HCT116 (cell line): ENCODE data around the gene FMN1. TPM values are rescaled to one million over a fixed set of nuclear protein-coding genes. Genes with fewer than 3 reads are reported as not detected.

ENCODE experiments used
- ATAC-seq: fragments of 200-7000 bp; cut with Tn5 transposase; 2 replicates; pipeline ENCODE4 v1.9.1; 2020; ENCODE audit warnings: mild to moderate bottlenecking, moderate library complexity
- BruUV-seq: library from RNA; stranded (reverse); fragments of 400-500 nt; replicated peaks from 2 replicates; lab custom pipeline; 2021; lab: Mats Ljungman, UMichigan
- CTCF ChIA-PET: fragments of 300-600 bp; sonication (Branson Sonifier 250); formaldehyde crosslinking; loops from one replicate; lab custom pipeline; 2021; ENCODE audit warnings: antibody characterized with exemption; lab: Charles Lee
- POLR2A ChIA-PET: fragments of 300-600, 350-600 bp; sonication (Branson Sonifier 250); formaldehyde crosslinking; loops from one replicate; lab custom pipeline; 2021; ENCODE audit warnings: antibody characterized with exemption; lab: Charles Lee
- RAD21 ChIA-PET, 2 experiments: fragments of 300-600 bp; sonication (Branson Sonifier 250); formaldehyde crosslinking; loops; one replicate each; lab custom pipeline; 2023; ENCODE audit warnings: low total read pairs in 2 of 2; ENCODE audit not compliant: uncharacterized antibody in 2 of 2, unreplicated experiment in 2 of 2, low non-redundant PET in 1 of 2; lab: Charles Lee
- DNase-seq: peaks from one replicate; pipeline ENCODE4 v3.0.0-alpha.2; 2010; ENCODE audit warnings: low read depth, low spot score
- H2AFZ ChIP-seq: fragments of 200-600 bp; shearing (Covaris generic), sonication (generic); 2 replicates; pipeline ENCODE4 v1.6.1; 2017; ENCODE audit warnings: low read depth, mixed run types, mixed read lengths, antibody characterized with exemption, low read length; ENCODE audit not compliant: poor library complexity, severe bottlenecking
- H3K27ac ChIP-seq: 2 replicates; pipeline ENCODE4 v1.5.1; 2012; ENCODE audit warnings: low read depth, low read length
- H3K27me3 ChIP-seq: fragments of 200-600 bp; sonication (generic); 2 replicates; pipeline ENCODE4 v1.6.1; 2016; ENCODE audit warnings: mixed run types, low read length, mixed read lengths; ENCODE audit not compliant: insufficient read depth
- H3K36me3 ChIP-seq, 2 experiments: fragments of 200-500 bp in 1 of 2; fragments of 200-600 bp in 1 of 2; sonication (Bioruptor generic) in 1 of 2; sonication (generic) in 1 of 2; 2 replicates each; pipeline versions ENCODE4 v1.5.1 to v1.6.1; 2014 to 2016; ENCODE audit warnings: low read length in 2 of 2, inconsistent platforms in 1 of 2, mixed read lengths in 1 of 2, mixed run types in 1 of 2; ENCODE audit not compliant: insufficient read depth in 2 of 2, control insufficient read depth in 1 of 2
- H3K4me1 ChIP-seq, 2 experiments: fragments of 200-600 bp in 1 of 2; sonication (generic) in 1 of 2; 2 replicates each; pipeline versions ENCODE4 v1.5.1 to v1.6.1; 2012 to 2017; ENCODE audit warnings: low read length in 2 of 2, inconsistent platforms in 1 of 2, mild to moderate bottlenecking in 1 of 2, mixed read lengths in 1 of 2, mixed run types in 1 of 2, moderate library complexity in 1 of 2; ENCODE audit not compliant: insufficient read depth in 2 of 2, control insufficient read depth in 1 of 2
- H3K4me2 ChIP-seq: fragments of 200-600 bp; sonication (generic); 2 replicates; pipeline ENCODE4 v1.6.1; 2017; ENCODE audit warnings: mixed run types, low read length, mixed read lengths
- H3K4me3 ChIP-seq, 2 experiments: fragments of 200-600 bp in 1 of 2; sonication (generic) in 1 of 2; replicated peaks in 1 of 2; 2 replicates each; pipeline ENCODE4 v1.5.1; 2011 to 2016; ENCODE audit warnings: low read length in 2 of 2, control low read depth in 1 of 2, low read depth in 1 of 2, mild to moderate bottlenecking in 1 of 2, mixed read lengths in 1 of 2, mixed run types in 1 of 2
- H3K79me2 ChIP-seq: fragments of 200-600 bp; sonication (generic); 2 replicates; pipeline ENCODE4 v1.6.1; 2017; ENCODE audit warnings: mild to moderate bottlenecking, mixed run types, low read length, moderate library complexity, mixed read lengths; ENCODE audit not compliant: insufficient read depth
- H3K9ac ChIP-seq: fragments of 200-600 bp; sonication (generic); 2 replicates; pipeline ENCODE4 v1.6.1; 2016; ENCODE audit warnings: low read length, mixed read lengths
- H3K9me2 ChIP-seq: fragments of 200-600 bp; sonication (generic), shearing (Covaris generic); 2 replicates; pipeline ENCODE4 v1.6.1; 2017; ENCODE audit warnings: mixed run types, mild to moderate bottlenecking, moderate library complexity; ENCODE audit not compliant: insufficient read depth
- H3K9me3 ChIP-seq, 2 experiments: fragments of 200-500 bp in 1 of 2; fragments of 200-600 bp in 1 of 2; sonication (Bioruptor generic) in 1 of 2; sonication (generic) in 1 of 2; 2 replicates each; pipeline ENCODE4 v1.6.1; 2014 to 2017; ENCODE audit warnings: low read length in 2 of 2, mixed read lengths in 2 of 2, inconsistent platforms in 1 of 2, low read depth in 1 of 2, mild to moderate bottlenecking in 1 of 2, mixed run types in 1 of 2, moderate library complexity in 1 of 2; ENCODE audit not compliant: control insufficient read depth in 1 of 2, insufficient read depth in 1 of 2
- H4K20me1 ChIP-seq: fragments of 200-600 bp; sonication (generic), shearing (Covaris generic); 2 replicates; pipeline ENCODE4 v1.6.1; 2017; ENCODE audit warnings: mixed run types, mild to moderate bottlenecking, moderate library complexity; ENCODE audit not compliant: insufficient read depth
- ATF3 ChIP-seq: IDR thresholded peaks from 2 replicates; pipeline ENCODE4 v1.6.1; 2012
- CBX3 ChIP-seq: IDR thresholded peaks from 2 replicates; pipeline ENCODE4 v1.6.1; 2012; ENCODE audit warnings: low read depth
- CEBPB ChIP-seq: IDR thresholded peaks from 2 replicates; pipeline ENCODE4 v1.6.1; 2012; ENCODE audit warnings: low read depth
- CTCF ChIP-seq, 3 experiments: fragments of 200-600 bp in 1 of 3; sonication (generic) in 1 of 3; IDR thresholded peaks in 2 of 3; conservative IDR thresholded peaks in 1 of 3; 2 replicates each; pipeline ENCODE4 v1.5.1; 2012 to 2017; ENCODE audit warnings: low read depth in 2 of 3, low read length in 2 of 3, antibody characterized with exemption in 1 of 3, borderline replicate concordance in 1 of 3, control low read depth in 1 of 3, mild to moderate bottlenecking in 1 of 3, mixed read lengths in 1 of 3, mixed run types in 1 of 3, moderate library complexity in 1 of 3; ENCODE audit not compliant: insufficient read depth in 1 of 3
- EGR1 ChIP-seq: IDR thresholded peaks from 2 replicates; pipeline ENCODE4 v1.6.1; 2012; ENCODE audit warnings: low read depth
- FOSL1 ChIP-seq: IDR thresholded peaks from 2 replicates; pipeline ENCODE4 v1.6.1; 2012; ENCODE audit warnings: low read depth
- JUND ChIP-seq: IDR thresholded peaks from 2 replicates; pipeline ENCODE4 v1.6.1; 2012
- POLR2AphosphoS5 ChIP-seq: IDR thresholded peaks from 2 replicates; pipeline ENCODE4 v1.6.1; 2011; ENCODE audit warnings: mild to moderate bottlenecking, low read depth, low read length, moderate library complexity
- REST ChIP-seq: IDR thresholded peaks from 2 replicates; pipeline ENCODE4 v1.6.1; 2012; ENCODE audit warnings: low read depth
- SIN3A ChIP-seq: IDR thresholded peaks from 2 replicates; pipeline ENCODE4 v1.6.1; 2012; ENCODE audit warnings: low read depth
- SP1 ChIP-seq: IDR thresholded peaks from 2 replicates; pipeline ENCODE4 v1.6.1; 2012; ENCODE audit warnings: low read depth
- SRF ChIP-seq: IDR thresholded peaks from 2 replicates; pipeline ENCODE4 v1.6.1; 2012; ENCODE audit warnings: low read depth
- YY1 ChIP-seq: IDR thresholded peaks from 2 replicates; pipeline ENCODE4 v1.6.1; 2011; ENCODE audit warnings: low read length, low read depth, moderate library complexity, mild to moderate bottlenecking; ENCODE audit not compliant: insufficient replicate concordance; ENCODE audit errors: extremely low read depth
- ZNF274 ChIP-seq: fragments of 200-500 bp; sonication (Bioruptor generic); IDR thresholded peaks from 2 replicates; pipeline ENCODE4 v1.6.1; 2014; ENCODE audit warnings: mild to moderate bottlenecking, low read depth, low read length, inconsistent platforms
- intact Hi-C: fragments of 100-400 bp; cut with micrococcal nuclease; formaldehyde crosslinking; loops from 2 replicates; pipeline ENCODE4 v1.10.0; 2022
- total RNA-seq: library from RNA; stranded (reverse); gene quantifications from one replicate; pipeline ENCODE4 v1.2.1, GENCODE V29; 2021; ENCODE audit not compliant: unreplicated experiment
- TF ChIP-seq, protein P1 (sequence below): IDR thresholded peaks from 2 replicates; pipeline ENCODE4 v1.6.1; 2012

Gene FMN1
- total RNA-seq, 1 experiment from 2014 or later: 0.39 TPM

- H3K27me3 ChIP-seq: no peaks in the 10 kb centered on the region
- TF ChIP-seq POLR2AphosphoS5 (no peak), ZNF274 (no peak), CBX3 (no peak), FOSL1 (no peak), REST (no peak), EGR1 (no peak), SIN3A (no peak), ATF3 (no peak), JUND (no peak), CEBPB (no peak), CTCF (IDR thresholded peaks at IDR 0.05 in 2 of 3, conservative IDR thresholded peaks at IDR 0.05 in 1 of 3; ENCODE audit: borderline replicate concordance in 1 of 3, insufficient read depth in 1 of 3, low read depth in 2 of 3, low read length in 2 of 3) (no peak), YY1 (no peak), SP1 (no peak), SRF (no peak)
- TF ChIP-seq, protein P1, sequence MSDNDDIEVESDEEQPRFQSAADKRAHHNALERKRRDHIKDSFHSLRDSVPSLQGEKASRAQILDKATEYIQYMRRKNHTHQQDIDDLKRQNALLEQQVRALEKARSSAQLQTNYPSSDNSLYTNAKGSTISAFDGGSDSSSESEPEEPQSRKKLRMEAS: no peak
- intact Hi-C loops: loop anchor here (1.0 kb wide), 1 partner anchor 93 kb away; no protein-coding TSS in a partner anchor
- H3K36me3 ChIP-seq: no peaks in the 10 kb centered on the region
- ChIA-PET CTCF (interaction anchor here (0.7 to 1.6 kb wide), 10 partner anchors 7 to 274 kb away, joined by 3 to 31 read pairs (median 4); no protein-coding TSS in a partner anchor), RAD21 (interaction anchor here (0.6 to 1.2 kb wide), 3 partner anchors 83 to 93 kb away, joined by 4 to 6 read pairs (median 4); no protein-coding TSS in a partner anchor), POLR2A (no interaction called here)
- DNase-seq: no peak
- no peaks in the 10 kb centered on the region for H3K4me1 ChIP-seq
- no peak overlapping the region for H3K4me3 ChIP-seq
- H3K4me2 ChIP-seq: no peak overlapping the region
- H2AFZ ChIP-seq: no peak overlapping the region
- H3K9ac ChIP-seq: no peak overlapping the region
- no peaks in the 10 kb centered on the region for H3K9me3 ChIP-seq
- H3K9me2 ChIP-seq: no peaks in the 10 kb centered on the region
- no peaks in the 10 kb centered on the region for H4K20me1 ChIP-seq
- H3K27ac ChIP-seq: no peak overlapping the region
- H3K79me2 ChIP-seq: no peaks in the 10 kb centered on the region
- BruUV-seq: no TSS peak
- ATAC-seq: no peak
Observed at GRCh38 chr15:32936976-32937375, 257.5 kb downstream of the FMN1 start.
